A549 (cell line): Measurements from ENCODE around the gene CC2D2B.

Source experiments
- CBX8 ChIP-seq: fragments of 200-600 bp; sonication (generic); IDR thresholded peaks from 2 replicates; pipeline ENCODE4 v1.6.1; 2016
- CHD2 ChIP-seq: fragments of 150-350 bp; IDR thresholded peaks from 2 replicates; pipeline ENCODE4 v1.6.1; 2014; ENCODE audit warnings: low read length; ENCODE audit not compliant: partially characterized antibody
- CTCF ChIP-seq: fragments of >200 bp; sonication (Bioruptor Twin); formaldehyde crosslinking; IDR thresholded peaks from 3 replicates; pipeline ENCODE4 v1.5.1; 2016
- EP300 ChIP-seq, 2 experiments: fragments of >200 bp; sonication (Bioruptor Twin); formaldehyde crosslinking; IDR thresholded peaks; 2 replicates in 1 of 2; 3 replicates in 1 of 2; pipeline ENCODE4 v1.6.1; 2016 to 2017
- HDAC2 ChIP-seq: fragments of 200-600 bp; sonication (generic); IDR thresholded peaks from 2 replicates; pipeline ENCODE4 v1.6.1; 2016
- HEYL ChIP-seq: fragments of 250-450 bp; sonication (Bioruptor Pico); IDR thresholded peaks from 2 replicates; pipeline ENCODE4 v1.8.0; 2021; ENCODE audit warnings: mild to moderate bottlenecking, moderate library complexity
- HMGXB4 ChIP-seq: fragments of 250-450 bp; sonication (Bioruptor Pico); IDR thresholded peaks from 2 replicates; pipeline ENCODE4 v1.5.0; 2021; ENCODE audit warnings: mild to moderate bottlenecking, moderate library complexity, borderline replicate concordance
- MAX ChIP-seq: IDR thresholded peaks from 2 replicates; pipeline ENCODE4 v1.6.1; 2012
- MYC ChIP-seq: IDR thresholded peaks from 2 replicates; pipeline ENCODE4 v1.6.1; 2012; ENCODE audit warnings: mild to moderate bottlenecking, inconsistent platforms, low read length, improper control_type of control experiment, borderline replicate concordance
- RAD21 ChIP-seq, 2 experiments: fragments of >200 bp in 1 of 2; sonication (Bioruptor Twin) in 1 of 2; formaldehyde crosslinking in 1 of 2; IDR thresholded peaks in 1 of 2; conservative IDR thresholded peaks in 1 of 2; 2 replicates in 1 of 2; 3 replicates in 1 of 2; pipeline ENCODE4 v1.6.1; 2012 to 2018; ENCODE audit warnings: inconsistent platforms in 1 of 2
- RCOR1 ChIP-seq: fragments of 150-350 bp; IDR thresholded peaks from 2 replicates; pipeline ENCODE4 v1.6.1; 2014; ENCODE audit warnings: antibody characterized with exemption, low read length, low read depth
- USF2 ChIP-seq: fragments of 450-650 bp; IDR thresholded peaks from 2 replicates; pipeline ENCODE4 v1.6.1; 2014; ENCODE audit warnings: antibody characterized with exemption
- ZFP36 ChIP-seq: fragments of 450-650 bp; IDR thresholded peaks from 2 replicates; pipeline ENCODE4 v1.6.1; 2014; ENCODE audit warnings: borderline replicate concordance; ENCODE audit not compliant: partially characterized antibody

GRCh38 chr10:96025566-96025965 lies 117.8 kb downstream of the CC2D2B start:
- no peak for TF ChIP-seq CTCF
- TF ChIP-seq CHD2, result no peak
- no peak for TF ChIP-seq CBX8
- TF ChIP-seq USF2, result no peak
- TF ChIP-seq RCOR1, result no peak
- no peak for TF ChIP-seq HEYL (CRISPR knock-in tag)
- TF ChIP-seq RAD21 (conservative IDR thresholded peaks at IDR 0.05 in 1 of 2, IDR thresholded peaks at IDR 0.05 in 1 of 2), result no peak
- TF ChIP-seq MAX, result no peak
- no peak for TF ChIP-seq HDAC2
- TF ChIP-seq EP300 (IDR thresholded peaks at IDR 0.05), result no peak
- TF ChIP-seq HMGXB4 (CRISPR knock-in tag), result no peak
- TF ChIP-seq ZFP36, result no peak
- no peak for TF ChIP-seq MYC
